Stimulated activated CD4-positive, alpha-beta T cell treated with anti-CD3 and anti-CD28 coated beads, Interleukin-2, amount 100 ng/mL, for 48 hours (primary cell): ENCODE data around the gene DNAJC5.
"Not testable (repeated sequence)": the region's sequence is repeated elsewhere in the genome, so short reads cannot be mapped to it uniquely, and the experiment has no call there.

Experiments used
- DNase-seq, 2 donors: peaks; one replicate each; pipeline ENCODE4 v3.0.0-alpha.2; 2020

Gene DNAJC5

GRCh38 chr20:63957004-63957689 lies 62.2 kb downstream of the DNAJC5 start:
- DNase-seq, result peak; percentile 59 to 65

DNA sequence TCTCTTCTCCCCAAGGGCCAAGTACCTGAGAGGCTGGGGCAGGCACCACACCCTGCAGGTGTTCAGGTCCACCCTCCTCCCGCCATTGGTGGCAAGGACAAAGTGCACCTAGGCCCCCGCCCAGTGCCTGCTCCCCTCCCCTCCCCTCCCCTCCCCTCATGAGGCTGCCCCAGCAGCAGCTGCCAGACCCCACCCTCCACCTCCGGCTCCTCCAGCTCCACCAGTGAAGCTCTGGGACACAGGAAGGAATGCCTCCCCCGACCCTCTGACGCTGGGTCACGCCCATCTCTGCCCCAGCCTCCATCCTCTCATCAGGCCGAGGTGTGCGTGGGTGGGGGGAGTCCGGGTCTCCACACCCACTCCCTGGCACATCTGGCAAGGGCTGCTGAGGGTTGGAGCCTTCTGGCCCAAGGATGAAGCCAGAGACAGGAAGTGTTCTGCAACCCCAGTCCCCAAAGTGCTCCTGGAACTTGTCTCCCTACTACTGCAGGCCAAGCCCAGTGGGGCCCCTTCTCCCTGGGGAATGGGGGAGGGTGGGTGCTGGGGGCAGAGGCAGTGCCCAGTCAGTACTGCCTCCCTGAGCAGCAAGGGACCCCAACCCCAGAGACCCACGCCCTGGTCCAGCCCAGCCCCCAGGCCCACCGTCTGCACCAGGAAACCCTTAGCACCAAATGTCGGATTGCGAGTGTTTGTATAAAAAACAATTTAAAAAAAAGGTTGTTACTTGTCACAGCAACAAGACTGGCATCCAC lies 62.9 kb downstream of the DNAJC5 start:
- no peak for DNase-seq

DNA sequence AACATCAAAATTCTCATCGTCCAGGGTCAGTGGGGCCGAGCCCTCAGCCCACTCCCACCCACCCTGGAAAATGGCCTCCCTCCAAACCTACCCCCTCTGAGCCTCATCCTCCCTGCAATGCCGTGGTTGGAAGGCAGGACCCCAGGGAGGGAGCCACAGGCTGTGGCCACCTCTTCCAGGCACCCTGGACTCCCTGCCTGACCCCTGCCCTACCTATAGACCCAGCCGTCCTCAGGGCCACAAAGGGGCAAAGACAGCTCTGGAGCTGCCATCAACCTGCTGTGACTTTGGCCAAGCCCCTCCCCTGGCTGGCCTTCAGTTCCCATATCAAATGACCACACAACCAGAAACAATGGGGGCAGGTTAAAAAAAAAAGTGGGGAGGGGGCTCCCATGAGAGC lies 63.5 kb downstream of the DNAJC5 start:
- no peak for DNase-seq

DNA sequence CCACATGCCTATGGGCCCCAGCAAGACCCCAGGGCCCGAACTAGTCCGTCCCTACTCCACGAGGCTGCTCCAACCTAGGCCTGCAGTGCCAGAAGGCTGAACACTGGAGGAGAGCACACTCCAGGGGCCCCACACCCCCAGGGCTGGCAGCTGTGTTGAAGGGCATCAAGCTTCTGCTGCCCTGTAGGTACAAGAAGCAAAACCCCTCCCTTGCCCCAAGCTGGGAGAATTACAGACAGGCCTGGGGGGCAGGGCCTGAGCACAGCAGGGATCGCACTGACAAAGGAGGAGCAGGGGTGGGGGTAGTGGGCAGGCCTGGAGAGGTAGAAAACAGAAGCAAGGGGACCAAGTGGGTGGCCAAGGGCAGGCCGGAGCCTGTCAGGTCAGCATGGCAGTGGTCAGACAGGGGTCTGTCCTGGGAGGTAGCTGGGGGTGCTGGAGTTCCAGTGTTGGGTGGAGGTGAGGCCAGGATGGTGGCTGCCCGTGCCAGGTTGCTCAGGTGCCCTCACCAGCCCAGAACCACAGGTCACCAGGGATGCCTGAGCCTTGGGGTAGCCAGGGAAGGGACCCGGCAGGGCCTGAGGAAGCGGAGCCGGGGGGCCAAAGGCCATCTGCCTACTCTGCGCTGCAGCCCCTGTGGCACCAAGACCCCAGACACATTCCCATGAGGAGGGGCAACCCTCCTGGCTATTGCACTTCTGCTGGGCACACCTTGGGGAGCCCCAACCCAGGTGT lies 64.2 kb downstream of the DNAJC5 start:
- no peak for DNase-seq

- no peak for DNase-seq
Observed at GRCh38 chr20:63959699-63960075, 64.8 kb downstream of the DNAJC5 start.

DNA sequence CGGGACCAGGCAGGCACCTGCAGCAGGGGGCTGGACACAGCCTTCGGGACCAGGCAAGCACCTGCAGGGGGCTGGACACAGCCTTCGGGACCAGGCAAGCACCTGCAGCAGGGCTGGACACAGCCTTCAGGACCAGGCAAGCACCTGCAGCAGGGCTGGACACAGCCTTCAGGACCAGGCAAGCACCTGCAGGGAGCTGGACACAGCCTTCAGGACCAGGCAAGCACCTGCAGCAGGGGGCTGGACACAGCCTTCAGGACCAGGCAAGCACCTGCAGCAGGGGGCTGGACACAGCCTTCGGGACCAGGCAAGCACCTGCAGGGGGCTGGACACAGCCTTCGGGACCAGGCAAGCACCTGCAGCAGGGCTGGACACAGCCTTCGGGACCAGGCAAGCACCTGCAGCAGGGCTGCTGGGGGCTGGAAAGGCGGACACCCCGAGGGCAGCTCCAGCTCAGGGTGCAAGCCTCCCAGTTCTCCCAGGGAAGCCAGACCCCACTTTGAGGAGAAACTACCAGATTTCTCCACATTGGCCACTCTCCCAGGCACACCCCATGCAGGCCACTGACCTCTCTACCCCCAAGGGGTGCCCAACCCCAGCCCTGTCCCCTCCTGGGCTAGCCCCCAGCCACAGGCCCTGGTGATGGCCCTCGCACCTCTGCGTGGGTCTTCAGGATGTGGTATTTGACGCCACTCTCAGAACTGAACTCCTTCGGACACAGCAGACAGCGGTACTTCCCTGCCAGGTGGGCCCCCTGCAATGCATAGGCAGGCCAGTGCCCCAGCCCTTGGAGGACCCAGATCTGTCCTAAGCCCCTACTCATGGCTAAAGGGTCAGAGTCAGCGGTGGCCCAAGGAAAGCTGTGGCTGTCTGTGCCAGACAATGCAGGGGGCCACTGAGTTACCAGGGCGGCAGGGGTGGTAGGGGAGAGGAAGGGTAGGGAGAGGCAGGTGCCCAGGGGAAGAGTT lies 66.0 kb downstream of the DNAJC5 start:
- DNase-seq, result not testable (repeated sequence)

- DNase-seq, result no peak
Observed at GRCh38 chr20:63961664-63962425, 66.9 kb downstream of the DNAJC5 start.

DNA sequence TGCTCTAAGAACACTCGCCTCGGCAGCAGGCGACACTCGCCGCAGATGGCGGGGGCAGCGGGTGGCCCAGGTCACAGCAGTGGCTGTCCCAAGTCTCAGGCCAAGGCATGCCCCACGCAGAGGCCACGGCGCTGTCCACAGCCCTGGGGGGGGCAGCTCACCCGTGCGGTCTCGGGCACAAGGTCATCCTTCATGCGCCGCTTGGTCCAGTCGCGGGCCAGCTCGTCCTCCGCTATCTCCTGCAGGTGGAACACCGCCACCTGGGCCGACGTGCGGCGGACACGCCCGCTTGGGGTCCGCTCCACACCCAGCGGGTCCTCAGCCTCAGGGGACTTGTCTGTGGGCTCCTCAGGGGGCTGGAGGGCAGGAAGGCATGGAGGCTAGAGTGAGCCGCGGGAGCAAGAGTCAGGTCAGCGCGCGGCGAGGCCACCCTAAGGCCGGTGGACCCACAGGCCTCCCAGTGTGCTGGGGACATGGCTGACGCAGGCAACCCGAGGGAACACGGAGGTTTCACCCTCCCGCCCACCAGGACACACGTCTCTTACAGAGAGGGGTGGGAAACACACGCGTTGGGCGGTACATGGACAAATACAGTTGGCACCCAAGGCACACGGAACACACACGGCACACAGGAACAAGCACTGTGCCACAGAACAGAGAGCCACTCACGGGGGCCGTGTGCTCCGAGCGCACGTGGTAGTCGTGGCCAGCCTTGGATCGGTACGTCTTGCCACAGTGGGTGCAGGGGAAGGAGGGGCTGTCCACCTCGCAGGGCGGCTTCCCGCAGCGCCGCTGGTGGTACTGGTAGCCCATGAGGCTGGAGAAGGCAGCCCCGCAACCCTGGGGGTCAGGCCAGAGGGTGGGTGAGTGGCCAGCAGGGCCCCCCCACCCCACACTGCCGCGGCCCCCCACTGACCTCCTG lies 67.8 kb downstream of the DNAJC5 start:
- no peak for DNase-seq

DNA sequence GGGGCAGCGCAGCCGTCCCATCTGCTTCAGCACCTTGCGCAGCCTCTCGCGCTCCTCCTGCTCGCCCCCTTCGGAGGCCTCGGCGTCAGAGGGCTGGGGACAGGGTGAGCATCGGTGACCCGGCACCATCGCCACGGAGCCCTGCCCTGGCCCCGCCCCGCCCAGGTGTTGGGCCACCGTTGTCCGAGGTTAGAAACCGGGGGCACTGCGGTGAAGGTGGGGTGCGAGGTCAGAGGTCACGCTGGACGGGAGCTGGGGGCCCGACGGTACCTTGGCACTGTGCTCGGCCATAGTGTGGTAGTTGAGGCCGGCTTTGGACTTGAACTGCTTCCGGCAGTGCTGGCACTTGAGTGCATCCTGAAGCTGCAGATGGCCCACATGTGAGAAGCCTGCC lies 68.4 kb downstream of the DNAJC5 start:
- no peak for DNase-seq

DNA sequence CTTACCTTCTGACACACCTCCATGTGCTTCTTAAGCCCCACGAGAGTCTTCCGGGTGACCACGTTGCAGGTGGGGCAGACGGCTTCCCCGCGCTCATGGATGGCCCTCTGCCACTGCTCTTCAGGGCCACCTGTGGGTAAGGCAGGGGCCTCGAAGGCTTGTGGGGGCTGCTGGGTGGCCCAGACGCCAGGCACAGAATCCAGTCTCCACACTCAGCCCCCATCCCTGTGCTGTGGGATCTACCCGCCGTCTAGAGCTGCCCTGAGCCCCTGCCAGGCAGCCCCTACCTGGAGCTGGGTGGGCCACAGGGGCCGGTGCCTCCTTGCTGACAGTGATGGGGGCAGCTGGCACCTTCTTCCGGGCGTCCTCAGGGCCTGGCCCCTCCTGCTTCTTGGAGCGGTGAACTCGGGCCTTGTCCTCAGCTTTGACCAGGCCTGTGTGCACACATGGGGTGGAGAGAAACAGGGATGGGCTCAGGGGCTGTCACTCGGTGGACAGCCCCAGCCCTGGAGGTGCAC lies 68.9 kb downstream of the DNAJC5 start:
- DNase-seq, result no peak

- DNase-seq, result no peak
Observed at GRCh38 chr20:63964412-63964811, 69.5 kb downstream of the DNAJC5 start.

DNA sequence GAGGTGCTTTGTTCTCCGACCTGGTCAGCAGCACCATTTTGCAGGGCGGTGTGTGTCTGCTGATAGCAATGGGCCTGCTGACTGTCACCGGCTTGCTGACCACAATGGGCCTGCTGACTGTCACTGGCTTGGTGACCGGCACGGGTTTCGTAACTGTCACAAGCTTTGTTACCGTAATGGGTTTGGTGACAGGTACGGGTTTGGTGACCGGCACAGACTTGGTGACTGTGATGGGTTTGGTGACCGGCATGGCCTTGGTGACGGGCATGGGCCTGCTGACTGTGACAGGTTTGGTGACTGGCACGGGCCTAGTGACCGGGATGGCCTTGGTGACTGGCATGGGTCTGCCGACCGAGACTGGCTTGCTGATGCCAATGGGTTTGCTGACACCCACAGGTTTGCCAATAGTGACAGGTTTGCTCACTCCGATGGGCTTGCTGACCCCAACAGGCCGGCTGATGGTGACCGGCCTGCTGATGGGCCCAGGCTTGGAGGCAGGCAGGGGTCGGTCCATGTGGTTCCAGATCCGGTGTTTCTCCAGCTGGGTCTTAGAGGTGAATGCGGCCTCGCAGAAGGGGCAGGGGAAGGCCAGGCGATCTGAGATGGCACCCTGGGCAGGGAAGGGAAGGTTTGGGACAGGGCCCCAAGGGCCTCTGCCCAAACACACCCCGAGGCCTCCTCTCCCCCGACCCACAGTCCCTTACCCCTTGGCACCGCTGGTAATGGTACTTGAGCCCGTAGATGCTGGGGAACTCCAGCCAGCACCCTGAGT lies 71.4 kb downstream of the DNAJC5 start:
- no peak for DNase-seq

DNA sequence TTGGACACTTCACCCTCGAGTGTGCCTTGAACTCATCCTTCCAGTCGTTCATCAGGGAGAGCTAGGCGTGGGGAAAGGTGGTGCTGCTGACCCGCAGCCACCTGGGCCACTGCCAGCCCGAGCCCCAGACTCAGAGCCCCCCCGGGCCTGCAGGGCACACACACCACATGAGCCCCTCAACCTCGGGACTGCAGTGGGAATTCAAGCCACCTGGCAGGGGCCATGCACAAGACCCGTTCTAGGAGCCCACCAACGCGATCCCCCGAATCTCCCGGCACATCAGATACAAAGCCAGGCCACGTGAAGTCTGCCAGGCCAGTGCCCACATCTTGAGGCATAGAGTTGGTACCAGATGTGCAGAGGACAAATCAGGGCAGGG lies 72.0 kb downstream of the DNAJC5 start:
- DNase-seq, result no peak

- no peak for DNase-seq
Observed at GRCh38 chr20:63967330-63968135, 72.6 kb downstream of the DNAJC5 start.

DNA sequence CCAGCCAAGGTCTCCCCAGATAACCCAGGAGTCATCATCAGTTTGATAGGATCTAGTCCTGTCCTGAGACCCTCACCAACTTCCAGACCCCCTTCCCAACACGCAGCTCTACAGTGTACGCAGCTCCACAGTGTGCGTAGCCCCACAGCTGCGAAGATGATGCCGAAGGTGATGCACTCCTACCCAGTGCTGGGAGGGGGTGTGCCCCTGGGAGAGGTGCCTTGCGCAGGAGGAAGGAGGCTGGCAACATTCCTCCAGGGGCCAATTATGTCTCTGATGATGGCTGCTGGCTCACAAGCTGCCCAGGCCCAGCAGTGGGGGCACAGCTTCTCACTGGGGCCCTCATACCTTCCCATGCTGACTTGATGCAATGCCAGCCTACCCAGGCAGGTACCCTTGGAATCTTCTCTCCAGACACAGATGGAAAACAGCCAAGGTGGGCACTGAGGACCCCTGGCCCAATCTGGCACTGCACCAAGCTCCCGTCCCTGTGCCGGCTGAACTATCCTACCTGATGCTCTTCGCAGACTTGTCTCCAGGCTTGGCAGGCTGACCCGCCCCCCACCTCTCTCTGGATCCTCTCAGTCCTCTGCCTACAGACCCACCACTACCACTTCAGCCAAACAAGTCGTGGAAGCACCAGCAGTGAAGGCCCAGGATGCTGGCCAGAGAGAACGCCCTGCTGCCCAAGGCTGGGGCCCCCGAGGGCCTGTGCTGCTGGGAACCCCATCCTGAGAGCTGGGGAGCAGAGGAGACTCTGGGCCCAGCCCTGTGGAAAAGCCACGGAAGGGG lies 73.4 kb downstream of the DNAJC5 start:
- no peak for DNase-seq

DNA sequence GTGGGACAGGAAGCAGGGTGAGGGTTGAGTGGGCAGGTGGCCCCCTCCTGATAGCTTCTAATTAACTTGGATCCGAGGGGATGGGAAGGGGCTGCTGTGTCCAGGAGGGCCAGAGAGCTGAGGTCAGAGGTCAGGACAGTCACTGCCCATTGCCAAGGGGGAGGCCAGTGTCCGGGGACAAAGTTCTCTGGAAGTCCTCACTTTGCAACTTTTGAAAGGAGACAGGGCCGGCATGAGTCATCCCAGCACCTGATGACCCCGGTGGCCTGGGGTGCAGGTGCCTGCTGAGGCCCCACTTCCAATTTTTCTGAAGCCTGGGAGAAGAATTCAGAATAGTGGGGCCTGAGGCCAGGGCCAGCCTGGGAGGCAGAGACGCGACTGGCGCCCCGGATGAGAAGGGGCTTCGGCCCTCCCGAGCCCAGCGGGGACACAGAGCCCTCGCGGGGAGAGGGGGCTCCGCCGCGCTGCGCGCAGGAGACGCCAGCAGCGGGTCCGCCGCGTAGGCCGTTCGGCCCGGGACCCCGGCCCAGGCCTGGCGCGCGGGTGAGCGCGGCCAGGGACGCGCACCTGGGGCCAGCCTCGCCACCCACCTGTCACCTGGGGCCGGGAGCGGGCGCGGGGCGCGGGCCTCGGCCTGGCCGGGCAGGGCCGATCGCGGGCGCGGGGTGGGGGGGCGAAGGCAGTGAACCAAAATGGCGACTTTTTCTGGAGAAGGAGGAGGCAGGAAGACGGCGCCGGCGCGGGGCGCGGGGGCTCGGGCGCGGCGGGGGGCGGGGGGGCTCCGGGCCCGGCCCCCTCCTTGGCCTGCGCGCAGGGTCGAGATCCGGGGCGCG lies 74.2 kb downstream of the DNAJC5 start:
- DNase-seq, result no peak
